HFF-Myc (cell line): ENCODE results near the gene FHIP2A.
"Not testable (repeated sequence)": the region's sequence is repeated elsewhere in the genome, so short reads cannot be mapped to it uniquely, and the experiment has no call there.

ENCODE experiments used
- DNase-seq: peaks from one replicate; pipeline ENCODE4 v3.0.0-alpha.2; 2011; ENCODE audit warnings: low read depth; ENCODE audit errors: extremely low read depth
- H3K4me3 ChIP-seq: replicated peaks from 2 replicates; pipeline ENCODE4 v1.5.1; 2011; ENCODE audit warnings: low read depth, mild to moderate bottlenecking, control low read depth, low read length
- CTCF ChIP-seq: IDR thresholded peaks from 2 replicates; pipeline ENCODE4 v1.5.1; 2012; ENCODE audit warnings: mild to moderate bottlenecking, low read depth, low read length, control low read depth; ENCODE audit errors: missing control alignments

The FHIP2A gene

GRCh38 chr10:114856544-114857287, 35.1 kb downstream of the FHIP2A start:
- peak; percentile 31 for DNase-seq
- no peak for TF ChIP-seq CTCF
- H3K4me3 ChIP-seq, result no peak overlapping the region

- not testable (repeated sequence) for H3K4me3 ChIP-seq, DNase-seq
These were observed 35.6 kb downstream of the FHIP2A start for GRCh38 chr10:114857288-114857565.

GRCh38 chr10:114857922-114858629, 36.5 kb downstream of the FHIP2A start:
- H3K4me3 ChIP-seq, result no peak overlapping the region
- DNase-seq, result no peak
- TF ChIP-seq CTCF, result no peak

GRCh38 chr10:114859222-114859621, 37.6 kb downstream of the FHIP2A start:
- no peak for TF ChIP-seq CTCF
- H3K4me3 ChIP-seq, result no peak overlapping the region

GRCh38 chr10:114862456-114862855, 40.9 kb downstream of the FHIP2A start:
- no peak for TF ChIP-seq CTCF
- no peak for DNase-seq
- no peak overlapping the region for H3K4me3 ChIP-seq

More at GRCh38 chr10:114859222-114859621, 37.6 kb downstream of the FHIP2A start:
- DNase-seq, result no peak

GRCh38 chr10:114867365-114867764, 45.8 kb downstream of the FHIP2A start:
- no peak for TF ChIP-seq CTCF
- H3K4me3 ChIP-seq, result no peak overlapping the region
- no peak for DNase-seq

- TF ChIP-seq CTCF, result no peak
- H3K4me3 ChIP-seq, result no peak overlapping the region
- no peak for DNase-seq
These were observed 47.4 kb downstream of the FHIP2A start for GRCh38 chr10:114868870-114869519.
